ENCODE measurements around the gene ATP5PD.
"Not testable (repeated sequence)": the region's sequence is repeated elsewhere in the genome, so short reads cannot be mapped to it uniquely, and the experiment has no call there.

ATP5PD gene

DNA sequence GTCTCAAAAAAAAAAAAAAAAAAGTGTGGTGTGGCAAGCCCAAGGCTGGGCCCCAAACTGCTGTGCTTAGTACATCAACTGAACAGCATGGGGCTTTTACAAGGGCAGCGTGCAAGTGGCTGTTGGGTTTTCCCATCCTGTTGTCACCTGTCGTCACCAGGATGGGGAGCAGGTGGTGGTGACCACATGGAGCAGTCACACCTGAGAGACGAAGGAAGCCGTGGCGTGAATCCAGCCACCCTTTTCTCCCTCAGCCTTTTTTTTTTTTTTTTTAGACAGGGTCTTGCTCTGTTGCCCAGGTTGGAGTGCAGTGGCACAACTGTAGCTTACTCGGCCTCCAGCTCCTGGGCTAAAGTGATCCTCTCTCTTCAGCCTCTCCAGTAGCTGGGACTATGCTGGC, 38.4 kb downstream of the ATP5PD start:
- Histone ChIP-seq H3K9ac (ENCODE audit: low read length) (no peak overlapping the region), H4K91ac (ENCODE audit: low read depth, low read length) (no peak overlapping the region), H2BK120ac (ENCODE audit: insufficient read depth, low read length, poor library complexity) (no peak overlapping the region), H3K4me2 (ENCODE audit: low read length) (no peak overlapping the region), H4K12ac (ENCODE audit: low read depth, low read length) (no peak overlapping the region), H3K27ac (ENCODE audit: low read depth, low read length) (no peak overlapping the region), H3K4me3 (ENCODE audit: low read depth, low read length) (no peak overlapping the region), H3K4ac (ENCODE audit: low read depth, low read length) (no peak overlapping the region), H3K14ac (ENCODE audit: low read length) (no peak overlapping the region), H2AK5ac (ENCODE audit: low read length) (no peak overlapping the region), H2AFZ (ENCODE audit: insufficient read depth, low read length, poor library complexity) (no peak overlapping the region), H3K79me1 (ENCODE audit: low read length) (peaks cover 12% of the 10 kb centered on the region), H3K9me3 (ENCODE audit: insufficient read depth, low read depth, low read length) (no peaks in the 10 kb centered on the region), H2BK12ac (ENCODE audit: low read length) (no peak overlapping the region), H3K4me1 (ENCODE audit: control insufficient read depth in 1 of 2, insufficient read depth in 2 of 2, low read length in 2 of 2) (peaks cover 13 to 20% of the 10 kb centered on the region in 2 experiments), H3K36me3 (ENCODE audit: control insufficient read depth in 1 of 2, insufficient read depth in 2 of 2, low read length in 2 of 2) (peaks cover 12 to 15% of the 10 kb centered on the region in 2 experiments), H3K27me3 (ENCODE audit: insufficient read depth, low read length) (no peaks in the 10 kb centered on the region), H3K18ac (ENCODE audit: low read length) (no peak overlapping the region), H2BK5ac (ENCODE audit: low read depth, low read length, poor library complexity) (no peak overlapping the region), H3K79me2 (ENCODE audit: control insufficient read depth, insufficient read depth, low read length, poor library complexity) (peaks cover 5% of the 10 kb centered on the region), H3K23ac (ENCODE audit: low read length) (no peak overlapping the region), H4K8ac (ENCODE audit: low read depth, low read length) (no peak overlapping the region)
- DNase-seq, result no peak
- WGBS (ENCODE audit: extremely low coverage, insufficient coverage, insufficient read length), result no CpG with 5 or more reads among the region's 6 CpGs

DNA sequence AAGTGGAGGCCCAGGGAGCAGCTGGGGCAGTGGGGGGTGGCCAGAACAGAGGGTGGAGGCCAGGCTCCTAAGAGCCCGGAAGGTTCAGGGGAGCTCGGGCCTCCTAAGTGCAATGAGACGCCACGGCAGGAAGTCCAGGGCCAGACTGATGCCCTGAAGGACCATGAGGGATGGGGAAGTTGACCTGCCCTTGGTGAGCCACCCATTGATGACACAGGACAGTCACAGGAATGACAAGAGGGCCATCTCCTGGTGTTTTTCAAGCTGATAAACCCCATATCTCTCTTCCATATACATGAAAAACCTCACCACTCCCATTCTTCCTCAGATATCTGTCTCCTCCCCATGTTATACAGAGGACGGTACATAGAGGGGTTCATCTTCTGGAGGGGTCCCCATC, 40.1 kb downstream of the ATP5PD start:
- no peak overlapping the region for H3K27ac ChIP-seq (ENCODE audit: low read depth, low read length)
- H3K36me3 ChIP-seq (ENCODE audit: control insufficient read depth in 1 of 2, insufficient read depth in 2 of 2, low read length in 2 of 2), result peaks cover 26 to 31% of the 10 kb centered on the region in 2 experiments
- no peaks in the 10 kb centered on the region for H3K9me3 ChIP-seq (ENCODE audit: insufficient read depth, low read depth, low read length)
- peaks cover 8 to 14% of the 10 kb centered on the region in 2 experiments for H3K4me1 ChIP-seq (ENCODE audit: control insufficient read depth in 1 of 2, insufficient read depth in 2 of 2, low read length in 2 of 2)
- no peak overlapping the region for H3K18ac ChIP-seq (ENCODE audit: low read length)
- H3K79me2 ChIP-seq (ENCODE audit: control insufficient read depth, insufficient read depth, low read length, poor library complexity), result no peaks in the 10 kb centered on the region
- WGBS (ENCODE audit: extremely low coverage, insufficient coverage, insufficient read length), result no CpG with 5 or more reads among the region's 5 CpGs
- H2AK5ac ChIP-seq (ENCODE audit: low read length), result no peak overlapping the region
- H3K4me3 ChIP-seq (ENCODE audit: low read depth, low read length), result no peak overlapping the region
- no peak overlapping the region for H4K12ac ChIP-seq (ENCODE audit: low read depth, low read length)
- no peaks in the 10 kb centered on the region for H3K79me1 ChIP-seq (ENCODE audit: low read length)
- no peak overlapping the region for H2AFZ ChIP-seq (ENCODE audit: insufficient read depth, low read length, poor library complexity)
- H2BK120ac ChIP-seq (ENCODE audit: insufficient read depth, low read length, poor library complexity), result no peak overlapping the region
- H3K4ac ChIP-seq (ENCODE audit: low read depth, low read length), result no peak overlapping the region
- no peak overlapping the region for H4K91ac ChIP-seq (ENCODE audit: low read depth, low read length)
- no peak overlapping the region for H3K9ac ChIP-seq (ENCODE audit: low read length)
- H3K14ac ChIP-seq (ENCODE audit: low read length), result no peak overlapping the region
- no peaks in the 10 kb centered on the region for H3K27me3 ChIP-seq (ENCODE audit: insufficient read depth, low read length)
- no peak overlapping the region for H2BK5ac ChIP-seq (ENCODE audit: low read depth, low read length, poor library complexity)
- H2BK12ac ChIP-seq (ENCODE audit: low read length), result no peak overlapping the region
- peak in 1 of 2 donors; percentile 21 for DNase-seq
- no peak overlapping the region for H4K8ac ChIP-seq (ENCODE audit: low read depth, low read length)
- H3K23ac ChIP-seq (ENCODE audit: low read length), result no peak overlapping the region
- H3K4me2 ChIP-seq (ENCODE audit: low read length), result no peak overlapping the region

DNA sequence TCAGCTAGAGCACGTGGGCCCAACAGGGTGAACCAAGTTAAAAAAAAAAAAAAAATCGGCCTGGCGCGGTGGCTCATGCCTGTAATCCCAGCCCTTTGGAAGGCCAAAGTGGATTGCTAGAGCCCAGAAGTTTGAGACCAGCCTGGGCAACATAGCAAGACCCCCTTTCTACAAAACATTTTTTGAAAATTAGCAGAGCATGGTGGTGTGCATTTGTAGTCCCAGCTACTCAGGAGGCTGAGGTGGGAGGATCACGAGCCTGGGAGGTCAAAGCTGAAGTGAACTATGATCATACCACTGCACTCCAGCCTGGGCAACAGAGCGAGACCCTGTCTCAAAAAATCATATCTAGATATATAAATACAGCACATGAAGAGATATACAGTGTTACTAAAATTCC, 40.7 kb downstream of the ATP5PD start:
- H3K27ac ChIP-seq (ENCODE audit: low read depth, low read length); H3K9me3 ChIP-seq (ENCODE audit: insufficient read depth, low read depth, low read length); H3K4me2 ChIP-seq (ENCODE audit: low read length); H4K8ac ChIP-seq (ENCODE audit: low read depth, low read length); H2AFZ ChIP-seq (ENCODE audit: insufficient read depth, low read length, poor library complexity); H3K27me3 ChIP-seq (ENCODE audit: insufficient read depth, low read length); H4K12ac ChIP-seq (ENCODE audit: low read depth, low read length); H3K4me3 ChIP-seq (ENCODE audit: low read depth, low read length); H3K79me1 ChIP-seq (ENCODE audit: low read length); H2BK120ac ChIP-seq (ENCODE audit: insufficient read depth, low read length, poor library complexity); H2BK5ac ChIP-seq (ENCODE audit: low read depth, low read length, poor library complexity); H3K18ac ChIP-seq (ENCODE audit: low read length); H4K91ac ChIP-seq (ENCODE audit: low read depth, low read length); DNase-seq; H3K79me2 ChIP-seq (ENCODE audit: control insufficient read depth, insufficient read depth, low read length, poor library complexity); H3K4ac ChIP-seq (ENCODE audit: low read depth, low read length); H2AK5ac ChIP-seq (ENCODE audit: low read length); H2BK12ac ChIP-seq (ENCODE audit: low read length); H3K23ac ChIP-seq (ENCODE audit: low read length); H3K14ac ChIP-seq (ENCODE audit: low read length); H3K9ac ChIP-seq (ENCODE audit: low read length): not testable (repeated sequence)
- no CpG with 5 or more reads among the region's 6 CpGs for WGBS (ENCODE audit: extremely low coverage, insufficient coverage, insufficient read length)
- peaks cover 31 to 37% of the 10 kb centered on the region in 2 experiments for H3K36me3 ChIP-seq (ENCODE audit: control insufficient read depth in 1 of 2, insufficient read depth in 2 of 2, low read length in 2 of 2)
- peaks cover 6 to 10% of the 10 kb centered on the region in 2 experiments for H3K4me1 ChIP-seq (ENCODE audit: control insufficient read depth in 1 of 2, insufficient read depth in 2 of 2, low read length in 2 of 2)

DNA sequence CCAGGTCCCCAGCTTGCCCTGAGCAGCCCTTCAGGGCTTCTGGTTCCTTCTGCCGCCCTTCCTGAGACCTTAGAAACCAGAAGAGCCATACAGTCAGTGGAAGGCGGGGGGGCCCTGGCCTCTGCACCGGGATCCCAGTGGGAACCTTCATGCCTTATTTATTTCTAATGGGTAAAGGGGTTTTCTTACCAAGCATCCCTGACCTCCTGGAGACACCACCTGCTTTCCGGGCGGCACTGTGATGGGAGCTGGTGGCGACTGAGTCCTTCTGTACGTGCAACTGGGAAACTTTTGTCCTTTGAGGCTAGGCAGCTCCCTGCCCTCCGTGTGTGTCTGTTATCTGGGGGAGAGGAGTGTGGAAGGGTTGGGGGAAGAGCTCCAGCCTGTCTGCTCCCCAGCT, 41.5 kb downstream of the ATP5PD start:
- Histone ChIP-seq H2AK5ac (ENCODE audit: low read length) (no peak overlapping the region), H4K8ac (ENCODE audit: low read depth, low read length) (no peak overlapping the region)

More for the DNA sequence above, 41.5 kb downstream of the ATP5PD start:
- Histone ChIP-seq H2BK5ac (ENCODE audit: low read depth, low read length, poor library complexity) (no peak overlapping the region), H2AFZ (ENCODE audit: insufficient read depth, low read length, poor library complexity) (no peak overlapping the region), H3K4me1 (ENCODE audit: control insufficient read depth in 1 of 2, insufficient read depth in 2 of 2, low read length in 2 of 2) (peaks cover 2 to 6% of the 10 kb centered on the region in 2 experiments), H3K9ac (ENCODE audit: low read length) (no peak overlapping the region), H2BK12ac (ENCODE audit: low read length) (no peak overlapping the region), H3K14ac (ENCODE audit: low read length) (no peak overlapping the region), H3K4me2 (ENCODE audit: low read length) (no peak overlapping the region), H3K27ac (ENCODE audit: low read depth, low read length) (no peak overlapping the region), H3K9me3 (ENCODE audit: insufficient read depth, low read depth, low read length) (no peaks in the 10 kb centered on the region), H3K79me2 (ENCODE audit: control insufficient read depth, insufficient read depth, low read length, poor library complexity) (no peaks in the 10 kb centered on the region), H4K91ac (ENCODE audit: low read depth, low read length) (no peak overlapping the region), H3K27me3 (ENCODE audit: insufficient read depth, low read length) (no peaks in the 10 kb centered on the region), H3K4ac (ENCODE audit: low read depth, low read length) (no peak overlapping the region), H3K36me3 (ENCODE audit: control insufficient read depth in 1 of 2, insufficient read depth in 2 of 2, low read length in 2 of 2) (peaks cover 31 to 37% of the 10 kb centered on the region in 2 experiments), H2BK120ac (ENCODE audit: insufficient read depth, low read length, poor library complexity) (no peak overlapping the region), H3K4me3 (ENCODE audit: low read depth, low read length) (no peak overlapping the region), H3K18ac (ENCODE audit: low read length) (no peak overlapping the region), H3K23ac (ENCODE audit: low read length) (no peak overlapping the region), H4K12ac (ENCODE audit: low read depth, low read length) (no peak overlapping the region), H3K79me1 (ENCODE audit: low read length) (no peaks in the 10 kb centered on the region)
- no CpG with 5 or more reads among the region's 8 CpGs for WGBS (ENCODE audit: extremely low coverage, insufficient coverage, insufficient read length)
- no peak for DNase-seq
